Left hindlimb (tissue), 1 donor: ENCODE measurements around the gene TELO2.
A peak's percentile ranks its signal among the peaks of the same experiment; 100 is the strongest.

Experiments used
- DNase-seq: peaks from one replicate; pipeline ENCODE4 v3.0.0-alpha.2; 2018

The TELO2 gene

GRCh38 chr16:1539720-1540555 lies 46.8 kb downstream of the TELO2 start:
- DNase-seq: no peak

- DNase-seq: no peak
These were observed 47.3 kb downstream of the TELO2 start for GRCh38 chr16:1540556-1540855.

GRCh38 chr16:1541293-1542165 lies 48.4 kb downstream of the TELO2 start:
- no peak for DNase-seq

- no peak for DNase-seq
These were observed 49.0 kb downstream of the TELO2 start for GRCh38 chr16:1542166-1542500.

- DNase-seq: no peak
These were observed 49.4 kb downstream of the TELO2 start for GRCh38 chr16:1542533-1542932.

- peak; percentile 57 for DNase-seq
These were observed 50.1 kb downstream of the TELO2 start for GRCh38 chr16:1543085-1543896.

- DNase-seq: no peak
These were observed 52.2 kb downstream of the TELO2 start for GRCh38 chr16:1545044-1546040.

- no peak for DNase-seq
These were observed 53.3 kb downstream of the TELO2 start for GRCh38 chr16:1546430-1546829.

GRCh38 chr16:1548233-1548632 lies 55.1 kb downstream of the TELO2 start:
- no peak for DNase-seq

- no peak for DNase-seq
These were observed 55.6 kb downstream of the TELO2 start for GRCh38 chr16:1548727-1549126.

- no peak for DNase-seq
These were observed 56.9 kb downstream of the TELO2 start for GRCh38 chr16:1550069-1550468.

- DNase-seq: no peak
These were observed 57.5 kb downstream of the TELO2 start for GRCh38 chr16:1550696-1551095.

- DNase-seq: no peak
These were observed 58.0 kb downstream of the TELO2 start for GRCh38 chr16:1551166-1551565.

GRCh38 chr16:1552129-1552528 lies 59.0 kb downstream of the TELO2 start:
- DNase-seq: no peak

GRCh38 chr16:1553946-1554825 lies 61.0 kb downstream of the TELO2 start:
- no peak for DNase-seq

- DNase-seq: no peak
These were observed 61.8 kb downstream of the TELO2 start for GRCh38 chr16:1554826-1555445.

- DNase-seq: no peak
These were observed 63.1 kb downstream of the TELO2 start for GRCh38 chr16:1556254-1556653.

- no peak for DNase-seq
These were observed 63.9 kb downstream of the TELO2 start for GRCh38 chr16:1557074-1557473.

- DNase-seq: no peak
These were observed 64.4 kb downstream of the TELO2 start for GRCh38 chr16:1557576-1557975.

- DNase-seq: no peak
These were observed 66.4 kb downstream of the TELO2 start for GRCh38 chr16:1559446-1559975.
